ENCODE results near the gene LRRC49. TPM values are rescaled to one million over a fixed set of nuclear protein-coding genes. Genes with fewer than 3 reads are reported as not detected.

LRRC49 gene
- polyA plus RNA-seq, 1 donor (not counting 4 experiments of a cell fraction or from before 2014, with no cell fraction given): 9.9 TPM

GRCh38 chr15:71010472-71010871 is 117.8 kb downstream of the LRRC49 start:
- Histone ChIP-seq H2AFZ (ENCODE audit: control insufficient read depth, low read length) (no peak overlapping the region), H3K36me3 (ENCODE audit: control insufficient read depth in 2 of 2, extremely low read depth in 1 of 2, insufficient read depth in 2 of 2, low read length in 2 of 2) (no peaks in the 10 kb centered on the region)

GRCh38 chr15:71010997-71011396 is 118.4 kb downstream of the LRRC49 start:
- Histone ChIP-seq H3K27me3 (ENCODE audit: control insufficient read depth, extremely low read depth, insufficient read depth, low read length) (no peaks in the 10 kb centered on the region), H3K9me1 (ENCODE audit: control insufficient read depth, extremely low read depth, insufficient read depth, low read length) (no peaks in the 10 kb centered on the region), H3K4me3 (ENCODE audit: control insufficient read depth in 2 of 3, extremely low read depth in 1 of 3, insufficient read depth in 2 of 3, low read depth in 1 of 3, low read length in 3 of 3) (no peak overlapping the region), H3K27ac (ENCODE audit: control insufficient read depth, insufficient read depth, low read length) (no peak overlapping the region), H3K79me2 (ENCODE audit: control insufficient read depth, insufficient read depth, low read length) (no peaks in the 10 kb centered on the region), H3K9me3 (ENCODE audit: control insufficient read depth, low read depth, low read length) (no peaks in the 10 kb centered on the region), H3K4me1 (ENCODE audit: control insufficient read depth, extremely low read depth, insufficient read depth, low read length) (peaks cover 25% of the 10 kb centered on the region), H3K9ac (ENCODE audit: control insufficient read depth, extremely low read depth, insufficient read depth, low read length) (no peak overlapping the region), H3K36me3 (ENCODE audit: control insufficient read depth in 2 of 2, extremely low read depth in 1 of 2, insufficient read depth in 2 of 2, low read length in 2 of 2) (no peaks in the 10 kb centered on the region), H4K20me1 (ENCODE audit: control insufficient read depth, extremely low read depth, insufficient read depth, low read length) (no peaks in the 10 kb centered on the region), H3K4me2 (ENCODE audit: control insufficient read depth, extremely low read depth, insufficient read depth, low read depth, low read length) (no peak overlapping the region), H2AFZ (ENCODE audit: control insufficient read depth, low read length) (no peak overlapping the region)
- no peak for TF ChIP-seq CTCF (optimal IDR thresholded peaks at IDR 0.05 in 1 of 3, IDR thresholded peaks at IDR 0.05 in 1 of 3, conservative IDR thresholded peaks at IDR 0.05 in 1 of 3; ENCODE audit: extremely low read depth in 1 of 3, insufficient read depth in 2 of 3, low read length in 3 of 3)
- no peak for TF ChIP-seq EZH2 (IDR thresholded peaks at IDR 0.05; ENCODE audit: low read length)
- dilution Hi-C loops (cut with MboI; ENCODE audit: extremely low pct_ligation_motif_present, low sequenced_read_pairs): no loop called here
- DNase-seq (ENCODE audit: low read depth, low spot score) (no peak), FAIRE-seq (no peak)

More at GRCh38 chr15:71010472-71010871, 117.8 kb downstream of the LRRC49 start:
- Histone ChIP-seq H3K4me2 (ENCODE audit: control insufficient read depth, extremely low read depth, insufficient read depth, low read depth, low read length) (no peak overlapping the region), H3K4me1 (ENCODE audit: control insufficient read depth, extremely low read depth, insufficient read depth, low read length) (peaks cover 25% of the 10 kb centered on the region), H3K79me2 (ENCODE audit: control insufficient read depth, insufficient read depth, low read length) (no peaks in the 10 kb centered on the region), H3K9me3 (ENCODE audit: control insufficient read depth, low read depth, low read length) (no peaks in the 10 kb centered on the region), H4K20me1 (ENCODE audit: control insufficient read depth, extremely low read depth, insufficient read depth, low read length) (no peaks in the 10 kb centered on the region), H3K9ac (ENCODE audit: control insufficient read depth, extremely low read depth, insufficient read depth, low read length) (no peak overlapping the region), H3K27ac (ENCODE audit: control insufficient read depth, insufficient read depth, low read length) (no peak overlapping the region), H3K9me1 (ENCODE audit: control insufficient read depth, extremely low read depth, insufficient read depth, low read length) (no peaks in the 10 kb centered on the region), H3K27me3 (ENCODE audit: control insufficient read depth, extremely low read depth, insufficient read depth, low read length) (no peaks in the 10 kb centered on the region), H3K4me3 (ENCODE audit: control insufficient read depth in 2 of 3, extremely low read depth in 1 of 3, insufficient read depth in 2 of 3, low read depth in 1 of 3, low read length in 3 of 3) (no peak overlapping the region)
- dilution Hi-C loops (cut with MboI; ENCODE audit: extremely low pct_ligation_motif_present, low sequenced_read_pairs): no loop called here
- DNase-seq (ENCODE audit: low read depth, low spot score): no peak
- FAIRE-seq: no peak
- no peak for TF ChIP-seq CTCF (optimal IDR thresholded peaks at IDR 0.05 in 1 of 3, IDR thresholded peaks at IDR 0.05 in 1 of 3, conservative IDR thresholded peaks at IDR 0.05 in 1 of 3; ENCODE audit: extremely low read depth in 1 of 3, insufficient read depth in 2 of 3, low read length in 3 of 3)
- no peak for TF ChIP-seq EZH2 (IDR thresholded peaks at IDR 0.05; ENCODE audit: low read length)

Measured in keratinocyte (primary cell).